ENCODE measurements around the gene PCYT2.

DNA sequence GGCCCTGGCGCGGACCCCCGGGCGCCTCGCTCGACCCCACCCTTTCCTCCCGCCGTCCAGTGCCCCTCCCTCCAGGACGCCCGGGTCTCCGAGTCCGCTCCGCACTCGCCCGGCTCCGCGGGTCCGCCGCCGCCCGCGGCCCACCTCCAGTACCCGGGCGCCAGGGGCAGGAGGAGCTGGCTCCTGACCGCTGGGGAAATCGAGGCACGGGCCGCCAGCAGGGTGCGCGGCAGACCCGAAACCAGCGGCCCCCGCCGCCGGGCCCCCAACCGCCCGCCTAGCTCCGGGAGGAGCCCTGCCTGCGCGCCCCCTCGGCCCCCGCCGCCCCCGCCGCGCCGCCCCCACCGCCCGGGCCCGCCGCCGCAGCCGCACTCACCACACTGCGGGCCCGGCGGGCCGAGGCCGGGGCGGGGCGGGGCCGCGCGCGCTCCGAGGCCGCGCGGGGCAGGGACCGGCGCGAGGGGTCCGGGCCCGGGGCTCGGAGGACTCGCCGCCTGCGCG is 16.0 kb upstream of the PCYT2 start:
- TF ChIP-seq, protein P1, sequence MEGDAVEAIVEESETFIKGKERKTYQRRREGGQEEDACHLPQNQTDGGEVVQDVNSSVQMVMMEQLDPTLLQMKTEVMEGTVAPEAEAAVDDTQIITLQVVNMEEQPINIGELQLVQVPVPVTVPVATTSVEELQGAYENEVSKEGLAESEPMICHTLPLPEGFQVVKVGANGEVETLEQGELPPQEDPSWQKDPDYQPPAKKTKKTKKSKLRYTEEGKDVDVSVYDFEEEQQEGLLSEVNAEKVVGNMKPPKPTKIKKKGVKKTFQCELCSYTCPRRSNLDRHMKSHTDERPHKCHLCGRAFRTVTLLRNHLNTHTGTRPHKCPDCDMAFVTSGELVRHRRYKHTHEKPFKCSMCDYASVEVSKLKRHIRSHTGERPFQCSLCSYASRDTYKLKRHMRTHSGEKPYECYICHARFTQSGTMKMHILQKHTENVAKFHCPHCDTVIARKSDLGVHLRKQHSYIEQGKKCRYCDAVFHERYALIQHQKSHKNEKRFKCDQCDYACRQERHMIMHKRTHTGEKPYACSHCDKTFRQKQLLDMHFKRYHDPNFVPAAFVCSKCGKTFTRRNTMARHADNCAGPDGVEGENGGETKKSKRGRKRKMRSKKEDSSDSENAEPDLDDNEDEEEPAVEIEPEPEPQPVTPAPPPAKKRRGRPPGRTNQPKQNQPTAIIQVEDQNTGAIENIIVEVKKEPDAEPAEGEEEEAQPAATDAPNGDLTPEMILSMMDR (conservative IDR thresholded peaks at IDR 0.05): no peak
- TF ChIP-seq ZFX (IDR thresholded peaks at IDR 0.05): no peak; the same call in 1 of the 2 replicates
